GM12878 (cell line): ENCODE data around the gene MAML3. TPM values are rescaled to one million over a fixed set of nuclear protein-coding genes. Genes with fewer than 3 reads are reported as not detected.

Experiments used
- ATAC-seq: fragments of 200-7000 bp; cut with Tn5 transposase; 3 replicates; pipeline ENCODE4 v1.9.1; 2020; ENCODE audit warnings: mild to moderate bottlenecking, moderate library complexity
- BruUV-seq: library from RNA; stranded (reverse); fragments of 400-500 nt; replicated peaks from 2 replicates; lab custom pipeline; 2021; lab: Mats Ljungman, UMichigan
- CTCF ChIA-PET: fragments of 300-600 bp; sonication (Branson Sonifier 250); formaldehyde crosslinking; extraction: SDS; loops from one replicate; lab custom pipeline; 2021; ENCODE audit warnings: inconsistent platforms; lab: Yijun Ruan, JAX
- POLR2A ChIA-PET: fragments of 350-600 bp; formaldehyde crosslinking; extraction: SDS; loops from one replicate; lab custom pipeline; 2021; ENCODE audit warnings: inconsistent platforms; lab: Charles Lee
- RAD21 ChIA-PET: fragments of 300-600 bp; sonication (Branson Sonifier 250); formaldehyde crosslinking; loops from one replicate; lab custom pipeline; 2023; ENCODE audit warnings: antibody characterized with exemption; ENCODE audit not compliant: unreplicated experiment; lab: Charles Lee
- SMC1A ChIA-PET: fragments of 300-600 bp; sonication (Branson Sonifier 250); formaldehyde crosslinking; loops from one replicate; lab custom pipeline; 2023; ENCODE audit not compliant: unreplicated experiment, uncharacterized antibody; lab: Charles Lee
- DNase-seq: peaks from one replicate; pipeline ENCODE4 v3.0.0-alpha.2; 2011; ENCODE audit warnings: low read depth, low spot score
- FAIRE-seq: peaks from 3 replicates; lab custom pipeline; 2011; peaks lifted over from hg19 to GRCh38; lab: Jason Lieb, UNC
- H2AFZ ChIP-seq: 2 replicates; pipeline ENCODE4 v1.6.0; 2011; ENCODE audit warnings: low read depth, low read length, control low read depth; ENCODE audit not compliant: control insufficient read depth
- H3K27ac ChIP-seq: 2 replicates; pipeline ENCODE4 v1.5.1; 2011; ENCODE audit warnings: control low read depth; ENCODE audit not compliant: control insufficient read depth, insufficient read depth
- H3K27me3 ChIP-seq, 2 experiments: replicated peaks in 1 of 2; 2 replicates each; pipeline versions ENCODE4 v1.6.0 to v1.6.1; 2011; ENCODE audit warnings: low read length in 1 of 2; ENCODE audit not compliant: control insufficient read depth in 2 of 2, insufficient read depth in 2 of 2
- H3K36me3 ChIP-seq, 2 experiments: 2 replicates each; pipeline ENCODE4 v1.5.1; 2011; ENCODE audit warnings: low read length in 1 of 2; ENCODE audit not compliant: control insufficient read depth in 2 of 2, insufficient read depth in 2 of 2
- H3K4me1 ChIP-seq: 2 replicates; pipeline ENCODE4 v1.6.1; 2011; ENCODE audit warnings: mild to moderate bottlenecking, low read length, moderate library complexity, mixed read lengths; ENCODE audit not compliant: control insufficient read depth, insufficient read depth
- H3K4me2 ChIP-seq: 2 replicates; pipeline ENCODE4 v1.6.0; 2011; ENCODE audit warnings: control low read depth; ENCODE audit not compliant: control insufficient read depth, insufficient read depth
- H3K4me3 ChIP-seq: fragments of 200-600 bp; sonication (generic); 2 replicates; pipeline ENCODE4 v1.5.1; 2016
- H3K79me2 ChIP-seq: 2 replicates; pipeline ENCODE4 v1.6.0; 2011; ENCODE audit warnings: low read length; ENCODE audit not compliant: control insufficient read depth, insufficient read depth
- H3K9ac ChIP-seq: 2 replicates; pipeline ENCODE4 v1.8.0; 2011; ENCODE audit warnings: low read length, control low read depth, mixed read lengths; ENCODE audit not compliant: control insufficient read depth, insufficient read depth
- H3K9me3 ChIP-seq: replicated peaks from 3 replicates; pipeline ENCODE4 v1.5.1; 2011; ENCODE audit warnings: mild to moderate bottlenecking, low read length; ENCODE audit not compliant: control insufficient read depth, insufficient read depth
- H4K20me1 ChIP-seq: 2 replicates; pipeline ENCODE4 v1.6.0; 2011; ENCODE audit not compliant: control insufficient read depth, insufficient read depth
- CBX3 ChIP-seq: fragments of 200-600 bp; sonication (generic); IDR thresholded peaks from 2 replicates; pipeline ENCODE4 v1.6.1; 2016; ENCODE audit warnings: low read depth, borderline replicate concordance
- CREM ChIP-seq: IDR thresholded peaks from 2 replicates; pipeline ENCODE4 v1.6.1; 2014; ENCODE audit warnings: antibody characterized with exemption, low read depth
- EGR1 ChIP-seq, 2 experiments: IDR thresholded peaks; 1 replicate in 1 of 2; 2 replicates in 1 of 2; pipeline ENCODE4 v1.6.1; 2011 to 2012; ENCODE audit warnings: low read depth in 2 of 2, low read length in 2 of 2, borderline replicate concordance in 1 of 2, mild to moderate bottlenecking in 1 of 2, moderate library complexity in 1 of 2
- GABPA ChIP-seq: IDR thresholded peaks from 2 replicates; pipeline ENCODE4 v1.6.1; 2014; ENCODE audit warnings: antibody characterized with exemption, low read depth, mild to moderate bottlenecking, inconsistent platforms
- GATAD2B ChIP-seq: fragments of 450-650 bp; conservative IDR thresholded peaks from 2 replicates; pipeline ENCODE4 v1.6.1; 2017; ENCODE audit warnings: low read depth, mild to moderate bottlenecking, moderate library complexity
- KDM1A ChIP-seq: fragments of 200-600 bp; sonication (generic); IDR thresholded peaks from 2 replicates; pipeline ENCODE4 v1.6.1; 2016; ENCODE audit warnings: borderline replicate concordance
- NFYA ChIP-seq: IDR thresholded peaks from 2 replicates; pipeline ENCODE4 v1.6.1; 2011; ENCODE audit warnings: low read depth, mild to moderate bottlenecking, low read length, improper control_type of control experiment, borderline replicate concordance
- NR2C2 ChIP-seq: IDR thresholded peaks from 2 replicates; pipeline ENCODE4 v1.6.1; 2011; ENCODE audit warnings: borderline replicate concordance, low read depth; ENCODE audit not compliant: control insufficient read depth, insufficient read length
- TBL1XR1 ChIP-seq: IDR thresholded peaks from 2 replicates; pipeline ENCODE4 v1.6.1; 2012; ENCODE audit warnings: low read depth, low read length, improper control_type of control experiment
- ZBED1 ChIP-seq: IDR thresholded peaks from 2 replicates; pipeline ENCODE4 v1.6.1; 2016; ENCODE audit warnings: borderline replicate concordance
- WGBS: methylation state at CpG from one replicate; pipeline ENCODE4 v1.1.6; 2016; ENCODE audit warnings: low lambda C conversion rate; ENCODE audit not compliant: insufficient replicate concordance, insufficient coverage; ENCODE audit errors: missing lambda C conversion rate; 5-methylcytosine and 5-hydroxymethylcytosine counted together
- in situ Hi-C: fragments of 300-500 bp; cut with MboI; formaldehyde crosslinking; loops from 9 replicates; pipeline ENCODE4 v1.14.3; 2018; ENCODE audit warnings: mixed read lengths
- intact Hi-C: fragments of 100-400 bp; cut with micrococcal nuclease; formaldehyde crosslinking; loops from one replicate; pipeline ENCODE4 v1.14.2; 2022; ENCODE audit not compliant: unreplicated experiment
- polyA plus RNA-seq, 11 experiments: library from polyadenylated mRNA; depleted of rRNA in 4 of 11; unstranded in 6 of 11; stranded (reverse) in 5 of 11; fragments of >200 nt; fragmentation: Nextera tagmentation in 4 of 11; fragmentation: Illumina TruSeq in 1 of 11; extraction: Ambion mirVana in 4 of 11; extraction: Trizol in 1 of 11; gene quantifications; 1 replicate in 1 of 11; 2 replicates in 10 of 11; pipeline versions ENCODE4 v1.2.1 to v1.2.3, GENCODE V29; 2011 to 2016; ENCODE audit warnings: inconsistent platforms in 2 of 11, missing spikeins in 2 of 11, low read depth in 1 of 11
- total RNA-seq, 4 experiments: library from RNA; depleted of rRNA in 3 of 4; stranded (reverse); fragments of >200 nt in 3 of 4; fragmentation: Illumina TruSeq in 1 of 4; extraction: Trizol in 1 of 4; gene quantifications; 2 replicates each; pipeline versions ENCODE4 v1.2.1 to v1.2.3, GENCODE V29; 2013 to 2021
- TF ChIP-seq, protein P1 (sequence below): fragments of 450-650 bp; IDR thresholded peaks from 2 replicates; pipeline ENCODE4 v1.6.1; 2017; ENCODE audit warnings: mild to moderate bottlenecking, low read depth, inconsistent platforms; ENCODE audit not compliant: poor library complexity, severe bottlenecking
- TF ChIP-seq, protein P2 (sequence below): fragments of 450-650 bp; IDR thresholded peaks from 2 replicates; pipeline ENCODE4 v1.6.1; 2017; ENCODE audit warnings: mild to moderate bottlenecking
- TF ChIP-seq, protein P3 (sequence below): fragments of 450-650 bp; conservative IDR thresholded peaks from 2 replicates; pipeline ENCODE4 v1.6.1; 2017; ENCODE audit warnings: mild to moderate bottlenecking, moderate library complexity

The MAML3 gene
- total and polyA plus RNA-seq, 10 of the 15 experiments (the other 5 are each of a cell fraction or from before 2014, with no cell fraction given): under 0.01 to 0.53 (median 0.06) TPM; not detected in 2

DNA sequence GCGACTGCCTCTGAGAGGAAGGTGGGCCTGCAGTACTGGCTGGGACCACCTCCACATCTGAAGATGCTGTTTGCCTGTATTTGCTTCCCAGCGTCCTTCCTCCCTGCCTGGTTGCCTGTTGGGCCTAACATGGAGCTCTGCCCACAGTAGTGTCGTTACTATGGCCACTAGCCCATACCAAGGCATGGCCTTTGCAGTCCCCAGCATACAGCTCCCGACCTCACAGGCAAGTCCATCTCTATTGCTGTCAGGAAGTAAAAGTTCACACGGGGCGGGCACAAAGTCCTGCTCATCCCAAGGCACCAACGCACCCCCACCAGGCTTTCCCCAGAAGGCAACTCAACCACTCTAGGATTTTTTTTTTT lies 71.6 kb downstream of the MAML3 start (continued):
- TF ChIP-seq, protein P1, sequence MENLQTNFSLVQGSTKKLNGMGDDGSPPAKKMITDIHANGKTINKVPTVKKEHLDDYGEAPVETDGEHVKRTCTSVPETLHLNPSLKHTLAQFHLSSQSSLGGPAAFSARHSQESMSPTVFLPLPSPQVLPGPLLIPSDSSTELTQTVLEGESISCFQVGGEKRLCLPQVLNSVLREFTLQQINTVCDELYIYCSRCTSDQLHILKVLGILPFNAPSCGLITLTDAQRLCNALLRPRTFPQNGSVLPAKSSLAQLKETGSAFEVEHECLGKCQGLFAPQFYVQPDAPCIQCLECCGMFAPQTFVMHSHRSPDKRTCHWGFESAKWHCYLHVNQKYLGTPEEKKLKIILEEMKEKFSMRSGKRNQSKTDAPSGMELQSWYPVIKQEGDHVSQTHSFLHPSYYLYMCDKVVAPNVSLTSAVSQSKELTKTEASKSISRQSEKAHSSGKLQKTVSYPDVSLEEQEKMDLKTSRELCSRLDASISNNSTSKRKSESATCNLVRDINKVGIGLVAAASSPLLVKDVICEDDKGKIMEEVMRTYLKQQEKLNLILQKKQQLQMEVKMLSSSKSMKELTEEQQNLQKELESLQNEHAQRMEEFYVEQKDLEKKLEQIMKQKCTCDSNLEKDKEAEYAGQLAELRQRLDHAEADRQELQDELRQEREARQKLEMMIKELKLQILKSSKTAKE: no peak
- TF ChIP-seq GABPA (no peak), CBX3 (no peak), CREM (no peak)
- TF ChIP-seq, protein P2, sequence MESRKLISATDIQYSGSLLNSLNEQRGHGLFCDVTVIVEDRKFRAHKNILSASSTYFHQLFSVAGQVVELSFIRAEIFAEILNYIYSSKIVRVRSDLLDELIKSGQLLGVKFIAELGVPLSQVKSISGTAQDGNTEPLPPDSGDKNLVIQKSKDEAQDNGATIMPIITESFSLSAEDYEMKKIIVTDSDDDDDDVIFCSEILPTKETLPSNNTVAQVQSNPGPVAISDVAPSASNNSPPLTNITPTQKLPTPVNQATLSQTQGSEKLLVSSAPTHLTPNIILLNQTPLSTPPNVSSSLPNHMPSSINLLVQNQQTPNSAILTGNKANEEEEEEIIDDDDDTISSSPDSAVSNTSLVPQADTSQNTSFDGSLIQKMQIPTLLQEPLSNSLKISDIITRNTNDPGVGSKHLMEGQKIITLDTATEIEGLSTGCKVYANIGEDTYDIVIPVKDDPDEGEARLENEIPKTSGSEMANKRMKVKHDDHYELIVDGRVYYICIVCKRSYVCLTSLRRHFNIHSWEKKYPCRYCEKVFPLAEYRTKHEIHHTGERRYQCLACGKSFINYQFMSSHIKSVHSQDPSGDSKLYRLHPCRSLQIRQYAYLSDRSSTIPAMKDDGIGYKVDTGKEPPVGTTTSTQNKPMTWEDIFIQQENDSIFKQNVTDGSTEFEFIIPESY: no peak

DNA sequence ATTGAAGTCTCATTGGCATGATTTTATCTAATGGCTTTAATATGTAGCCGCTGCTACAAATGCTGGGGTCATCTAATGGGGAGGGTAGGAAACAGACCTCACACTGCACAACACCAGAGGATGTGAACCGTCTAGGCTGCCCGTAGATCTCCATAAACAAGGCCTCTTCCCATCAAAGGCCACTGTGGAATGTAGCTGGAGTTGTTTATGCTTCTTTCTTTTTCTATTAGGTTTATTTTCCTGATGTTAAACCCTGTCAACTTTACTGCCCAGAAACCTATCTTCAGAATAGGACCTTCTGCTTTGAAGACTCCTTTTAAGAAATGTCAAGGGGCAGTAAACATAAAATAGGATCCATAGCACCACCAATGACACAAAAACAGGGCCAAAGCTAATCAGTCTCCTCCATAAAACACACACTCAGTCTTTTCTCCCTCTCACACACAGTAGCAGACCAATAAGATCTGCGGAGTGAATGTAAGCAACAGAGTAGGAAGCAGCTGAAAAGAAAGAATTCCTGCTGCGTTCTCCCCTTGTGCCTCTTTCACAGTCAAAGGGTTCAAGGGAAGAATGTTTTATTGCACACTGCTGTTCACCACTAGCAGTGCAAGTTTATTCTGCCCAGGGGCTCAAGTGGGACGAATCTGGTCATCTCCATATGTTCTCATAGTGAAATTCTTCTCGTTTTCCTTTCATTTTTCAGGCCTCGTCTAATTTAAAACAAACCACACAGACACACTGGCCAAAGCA lies 72.2 kb downstream of the MAML3 start:
- SMC1A ChIA-PET: no interaction called here
- 33% methylated on average over 8 of the region's 8 CpGs for WGBS
- in situ Hi-C loops: no loop called here
- Histone ChIP-seq H3K9ac (no peak overlapping the region), H3K4me3 (no peak overlapping the region), H3K79me2 (no peaks in the 10 kb centered on the region), H3K9me3 (no peaks in the 10 kb centered on the region), H3K4me1 (no peaks in the 10 kb centered on the region), H3K36me3 (no peaks in the 10 kb centered on the region), H3K27ac (no peak overlapping the region), H3K27me3 (peaks cover 0 to 2% of the 10 kb centered on the region in 2 experiments; a peak in 3 of 4 replicates), H3K4me2 (no peak overlapping the region), H2AFZ (no peak overlapping the region), H4K20me1 (no peaks in the 10 kb centered on the region)
- POLR2A ChIA-PET: no interaction called here
- FAIRE-seq (no peak), ATAC-seq (no peak), DNase-seq (no peak)
- BruUV-seq: no TSS peak
- RAD21 ChIA-PET: no interaction called here
- CTCF ChIA-PET: interaction anchor here (0.8 kb wide), 1 partner anchor 12 kb away, joined by 4 read pairs; no protein-coding TSS in a partner anchor
- intact Hi-C loops: no loop called here
- no peak for TF ChIP-seq TBL1XR1
- TF ChIP-seq, protein P1: no peak
- TF ChIP-seq GATAD2B: no peak
- TF ChIP-seq, protein P3, sequence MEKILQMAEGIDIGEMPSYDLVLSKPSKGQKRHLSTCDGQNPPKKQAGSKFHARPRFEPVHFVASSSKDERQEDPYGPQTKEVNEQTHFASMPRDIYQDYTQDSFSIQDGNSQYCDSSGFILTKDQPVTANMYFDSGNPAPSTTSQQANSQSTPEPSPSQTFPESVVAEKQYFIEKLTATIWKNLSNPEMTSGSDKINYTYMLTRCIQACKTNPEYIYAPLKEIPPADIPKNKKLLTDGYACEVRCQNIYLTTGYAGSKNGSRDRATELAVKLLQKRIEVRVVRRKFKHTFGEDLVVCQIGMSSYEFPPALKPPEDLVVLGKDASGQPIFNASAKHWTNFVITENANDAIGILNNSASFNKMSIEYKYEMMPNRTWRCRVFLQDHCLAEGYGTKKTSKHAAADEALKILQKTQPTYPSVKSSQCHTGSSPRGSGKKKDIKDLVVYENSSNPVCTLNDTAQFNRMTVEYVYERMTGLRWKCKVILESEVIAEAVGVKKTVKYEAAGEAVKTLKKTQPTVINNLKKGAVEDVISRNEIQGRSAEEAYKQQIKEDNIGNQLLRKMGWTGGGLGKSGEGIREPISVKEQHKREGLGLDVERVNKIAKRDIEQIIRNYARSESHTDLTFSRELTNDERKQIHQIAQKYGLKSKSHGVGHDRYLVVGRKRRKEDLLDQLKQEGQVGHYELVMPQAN: no peak
- TF ChIP-seq NFYA: no peak
- no peak for TF ChIP-seq EGR1 (IDR thresholded peaks at IDR 0.05; ENCODE audit: borderline replicate concordance in 1 of 2, low read depth in 2 of 2, low read length in 2 of 2)
- TF ChIP-seq ZBED1: no peak
- no peak for TF ChIP-seq KDM1A
- no peak for TF ChIP-seq GABPA
- TF ChIP-seq NR2C2: no peak
